HG03159 (cell line): ENCODE data around the gene MORN1.

Experiments
- ATAC-seq: cut with Tn5 transposase; IDR thresholded peaks from one replicate; pipeline ENCODE4 v1.9.1; 2021; ENCODE audit warnings: mild to moderate bottlenecking, moderate library complexity; ENCODE audit not compliant: unreplicated experiment

Gene MORN1

DNA sequence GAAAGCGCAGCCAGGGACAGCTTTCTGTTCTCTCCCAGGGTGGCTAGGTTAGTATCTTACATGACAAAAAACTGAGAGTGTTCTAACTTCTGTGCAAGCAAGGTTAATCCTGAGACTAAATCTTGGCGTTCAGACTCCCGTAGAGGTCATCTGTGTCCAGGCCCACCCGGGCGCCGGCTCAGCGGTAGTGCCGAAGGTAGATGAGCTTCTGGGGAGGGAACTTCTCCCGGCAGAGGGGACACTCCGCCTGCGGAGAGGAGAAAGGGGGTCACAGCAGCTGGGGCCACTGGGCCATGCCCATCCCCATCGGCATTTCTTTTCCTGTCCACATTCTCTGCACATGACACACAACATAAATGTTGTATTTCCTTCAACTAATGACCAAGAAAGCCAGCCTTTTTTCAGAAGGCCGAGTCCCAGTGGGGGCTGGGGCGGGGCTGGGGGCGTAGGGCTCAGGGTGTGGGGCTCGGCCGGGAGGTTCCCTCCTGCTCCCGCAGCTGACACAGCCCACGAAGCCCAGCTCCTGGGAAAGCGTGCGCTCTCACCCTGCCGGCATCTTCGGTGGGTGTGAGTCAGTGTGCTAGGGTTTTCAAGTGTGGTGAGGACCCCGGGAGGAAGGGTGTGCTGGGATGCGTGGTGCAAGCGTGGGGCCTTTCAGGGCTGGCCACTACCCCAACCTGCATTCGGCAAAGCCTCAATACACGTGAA, 14.4 kb upstream of the MORN1 start:
- no peak for ATAC-seq

- no peak for ATAC-seq
Measured at GRCh38 chr1:2404890-2405511, 13.6 kb upstream of the MORN1 start.

- ATAC-seq: no peak
Measured at GRCh38 chr1:2404142-2404889, 13.0 kb upstream of the MORN1 start.

GRCh38 chr1:2403273-2403672, 11.9 kb upstream of the MORN1 start:
- no peak for ATAC-seq

GRCh38 chr1:2402420-2402819, 11.1 kb upstream of the MORN1 start:
- no peak for ATAC-seq

GRCh38 chr1:2400950-2401649, 9.7 kb upstream of the MORN1 start:
- ATAC-seq: no peak

- no peak for ATAC-seq
Measured at GRCh38 chr1:2400576-2400909, 9.2 kb upstream of the MORN1 start.

GRCh38 chr1:2399890-2400575, 8.7 kb upstream of the MORN1 start:
- no peak for ATAC-seq

- no peak for ATAC-seq
Measured at GRCh38 chr1:2398871-2399270, 7.5 kb upstream of the MORN1 start.

GRCh38 chr1:2397007-2397679, 5.8 kb upstream of the MORN1 start:
- ATAC-seq: no peak

DNA sequence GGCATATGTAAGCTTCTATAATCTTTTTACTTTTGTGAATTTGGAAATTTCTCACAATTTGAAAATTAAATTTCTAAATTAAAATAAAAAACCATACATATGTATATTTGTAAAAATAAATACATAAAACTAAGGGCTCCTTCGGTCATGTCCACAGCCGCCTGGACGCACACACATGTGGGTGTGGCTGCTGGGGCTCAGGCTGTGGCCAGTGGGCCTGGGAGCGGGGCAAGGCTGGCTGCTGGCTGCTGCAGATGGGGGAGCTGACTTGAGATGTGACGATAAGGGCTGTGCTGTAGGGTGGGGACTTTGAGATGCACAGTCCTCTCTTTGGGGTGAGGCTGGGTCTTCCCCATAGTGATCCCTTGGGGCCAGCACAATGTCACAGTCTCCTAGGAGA, 5.1 kb upstream of the MORN1 start:
- no peak for ATAC-seq

GRCh38 chr1:2396059-2396458, 4.7 kb upstream of the MORN1 start:
- ATAC-seq: no peak

DNA sequence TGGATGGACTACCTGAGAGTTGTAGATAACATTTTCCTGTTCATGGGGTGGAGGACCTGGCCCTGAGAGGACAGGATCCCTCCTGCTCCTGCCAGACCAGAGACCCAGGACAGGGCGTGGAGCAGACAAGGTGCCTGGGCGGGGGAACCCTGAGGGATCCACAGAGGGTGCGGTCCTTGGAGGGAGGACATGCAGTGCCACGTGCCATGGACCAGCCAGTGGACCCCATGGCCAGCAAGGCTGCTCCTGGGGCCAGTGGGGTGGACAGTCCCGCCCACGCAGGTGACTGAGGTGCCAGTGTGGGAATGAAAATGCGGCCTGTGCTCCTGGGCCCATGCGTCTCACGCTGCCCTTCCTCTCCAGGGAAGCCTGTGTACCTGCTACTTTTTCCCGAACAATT, 3.9 kb upstream of the MORN1 start:
- ATAC-seq: no peak

DNA sequence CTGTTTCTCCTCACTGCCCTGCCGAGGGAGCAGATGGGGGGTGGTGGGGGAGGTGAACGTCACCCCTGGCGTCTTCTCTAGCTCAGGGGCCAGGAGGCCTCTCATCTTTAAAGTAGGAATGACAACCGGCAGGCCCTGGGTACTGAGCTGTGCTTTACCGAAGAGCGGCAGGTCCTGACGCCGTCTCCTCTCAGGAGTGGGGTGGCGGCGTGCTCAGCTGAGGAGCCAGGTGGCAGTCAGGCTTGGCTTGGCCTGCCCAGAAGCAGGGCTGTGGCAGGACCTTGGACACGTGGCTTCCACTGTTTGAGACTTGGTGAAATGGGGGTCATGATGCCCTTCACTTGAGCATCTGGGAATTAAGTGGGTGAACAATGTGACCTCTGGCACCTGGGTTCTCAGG, 3.4 kb upstream of the MORN1 start:
- no peak for ATAC-seq

DNA sequence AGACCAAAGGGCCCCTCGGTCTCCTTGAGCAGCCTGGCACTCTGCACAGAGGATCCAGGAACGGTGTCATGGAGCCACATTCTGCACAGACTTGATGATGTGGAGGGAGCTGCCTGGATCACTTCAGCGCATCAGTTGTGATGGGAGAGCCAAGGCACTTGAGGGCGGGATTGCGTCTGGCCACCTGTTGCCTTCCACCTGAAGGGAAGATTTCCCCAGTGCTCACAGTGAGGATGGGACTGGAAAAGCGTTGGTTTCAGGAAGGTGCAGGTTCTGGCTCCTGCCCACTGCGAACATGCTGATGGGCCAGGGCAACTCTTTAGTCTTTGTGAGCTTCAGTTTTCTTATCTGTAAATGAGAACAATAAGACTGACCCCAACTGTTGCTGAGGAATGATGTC, 2.9 kb upstream of the MORN1 start:
- no peak for ATAC-seq

DNA sequence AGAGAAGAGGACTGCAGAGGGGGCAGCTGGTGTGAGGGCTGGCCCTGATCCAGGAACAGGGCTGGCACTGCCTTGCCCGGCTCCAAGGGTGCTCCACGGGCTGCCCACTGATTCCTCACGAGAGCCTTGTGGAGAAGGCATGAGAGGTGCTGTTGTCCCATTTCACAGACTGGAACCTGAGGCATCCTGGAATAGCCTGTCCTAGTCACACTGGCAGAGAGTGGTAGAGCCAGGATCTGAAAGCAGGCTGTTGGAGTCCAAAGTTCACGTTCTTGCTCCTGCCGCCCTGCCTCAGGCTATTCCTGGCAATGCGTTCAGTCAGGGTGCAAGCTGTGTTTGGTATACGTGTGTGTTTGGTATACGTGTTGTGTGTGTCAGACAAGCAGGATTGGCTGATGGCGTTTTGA, 2.1 kb upstream of the MORN1 start:
- ATAC-seq: no peak

DNA sequence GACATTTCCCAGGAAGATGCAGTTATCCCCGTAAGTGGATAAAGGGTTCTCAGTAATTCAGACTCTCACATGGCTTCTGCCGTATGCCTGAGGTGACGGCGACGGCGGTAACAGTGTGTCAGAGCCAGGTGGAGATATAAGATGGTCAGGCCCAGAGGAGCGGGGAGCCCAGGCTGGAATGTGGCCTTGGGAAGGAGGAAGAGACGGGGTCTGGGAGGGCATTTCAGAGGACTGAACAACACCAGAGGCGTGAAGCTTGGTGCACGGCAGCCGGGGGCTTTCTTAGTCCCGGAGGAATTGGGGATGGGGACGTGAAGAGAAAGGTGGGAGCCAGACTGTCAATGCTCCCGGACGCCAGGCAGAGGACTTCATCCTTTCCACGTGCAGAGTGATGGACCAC, 1.3 kb upstream of the MORN1 start:
- no peak for ATAC-seq

DNA sequence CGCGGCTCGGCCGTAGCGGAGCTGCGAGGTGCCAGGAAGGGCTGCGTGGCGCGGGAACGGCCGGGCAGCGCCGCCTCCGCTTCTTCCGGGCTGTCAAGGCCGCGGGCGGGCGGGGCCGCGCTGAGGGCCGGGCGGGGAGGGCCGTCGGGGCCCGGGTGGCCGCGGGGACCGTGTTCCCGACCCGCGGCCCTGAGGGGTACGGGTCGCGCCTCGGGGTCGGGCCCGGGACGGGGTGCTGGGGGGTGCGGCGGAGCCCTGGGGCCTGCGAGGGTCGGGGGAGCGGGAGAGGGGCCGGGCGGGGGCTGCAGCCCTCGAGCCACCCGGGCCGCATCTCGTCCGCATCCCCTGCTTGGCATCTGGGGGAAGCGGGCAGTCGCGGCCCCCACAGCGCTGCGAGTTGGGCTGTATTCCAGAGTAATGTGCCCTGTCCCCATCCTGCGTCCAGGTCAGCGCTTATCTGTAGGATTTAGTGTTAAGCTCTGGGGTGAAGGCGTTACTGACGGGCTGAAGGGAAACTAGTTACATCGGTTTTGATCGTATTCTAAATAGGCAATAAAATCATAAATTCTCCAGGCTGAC, 666 bp upstream of the MORN1 start:
- ATAC-seq: no peak

- no peak for ATAC-seq
Measured at GRCh38 chr1:2389644-2390043, 1.7 kb downstream of the MORN1 start.
